ENCODE measurements around the gene KCNJ12. TPM values are rescaled to one million over a fixed set of nuclear protein-coding genes. Genes with fewer than 3 reads are reported as not detected.
"Not testable (repeated sequence)": the region's sequence is repeated elsewhere in the genome, so short reads cannot be mapped to it uniquely, and the experiment has no call there.

The KCNJ12 gene
- total and polyA plus RNA-seq, 2 donors from 2014 or later = 3.1 to 3.4 TPM

GRCh38 chr17:21411679-21412205 lies 35.6 kb downstream of the KCNJ12 start:
- H3K27ac ChIP-seq (ENCODE audit: low read depth in 2 of 2, low read length in 2 of 2); intact Hi-C loops (cut with DNase I); FAIRE-seq: not testable (repeated sequence)

GRCh38 chr17:21412207-21412681 lies 36.1 kb downstream of the KCNJ12 start:
- H3K9ac ChIP-seq (ENCODE audit: low read length in 3 of 3); H3K9me3 ChIP-seq (ENCODE audit: control insufficient read depth in 2 of 3, insufficient read depth in 1 of 3, low read length in 3 of 3); FAIRE-seq; H3K27ac ChIP-seq (ENCODE audit: low read depth in 2 of 2, low read length in 2 of 2); H3K27me3 ChIP-seq (ENCODE audit: control insufficient read depth, insufficient read depth, low read length); H3K4me1 ChIP-seq (ENCODE audit: control insufficient read depth in 2 of 3, insufficient read depth in 2 of 3, low read depth in 1 of 3, low read length in 3 of 3); H3K4me3 ChIP-seq (ENCODE audit: low read length in 3 of 3); H3K36me3 ChIP-seq (ENCODE audit: control insufficient read depth in 2 of 3, insufficient read depth in 3 of 3, low read length in 3 of 3); intact Hi-C loops (cut with DNase I): not testable (repeated sequence)
- DNase-seq = peak in 1 of 5 donors; percentile 42

More at GRCh38 chr17:21411679-21412205, 35.6 kb downstream of the KCNJ12 start:
- H3K9ac ChIP-seq (ENCODE audit: low read length in 3 of 3); H3K36me3 ChIP-seq (ENCODE audit: control insufficient read depth in 2 of 3, insufficient read depth in 3 of 3, low read length in 3 of 3); H3K27me3 ChIP-seq (ENCODE audit: control insufficient read depth, insufficient read depth, low read length); H3K4me1 ChIP-seq (ENCODE audit: control insufficient read depth in 2 of 3, insufficient read depth in 2 of 3, low read depth in 1 of 3, low read length in 3 of 3); H3K4me3 ChIP-seq (ENCODE audit: low read length in 3 of 3); DNase-seq; H3K9me3 ChIP-seq (ENCODE audit: control insufficient read depth in 2 of 3, insufficient read depth in 1 of 3, low read length in 3 of 3): not testable (repeated sequence)

GRCh38 chr17:21413570-21414279 lies 37.6 kb downstream of the KCNJ12 start:
- H3K27ac ChIP-seq (ENCODE audit: low read depth in 2 of 2, low read length in 2 of 2); intact Hi-C loops (cut with DNase I); H3K27me3 ChIP-seq (ENCODE audit: control insufficient read depth, insufficient read depth, low read length); H3K4me1 ChIP-seq (ENCODE audit: control insufficient read depth in 2 of 3, insufficient read depth in 2 of 3, low read depth in 1 of 3, low read length in 3 of 3); H3K36me3 ChIP-seq (ENCODE audit: control insufficient read depth in 2 of 3, insufficient read depth in 3 of 3, low read length in 3 of 3); H3K9ac ChIP-seq (ENCODE audit: low read length in 3 of 3); H3K9me3 ChIP-seq (ENCODE audit: control insufficient read depth in 2 of 3, insufficient read depth in 1 of 3, low read length in 3 of 3); H3K4me3 ChIP-seq (ENCODE audit: low read length in 3 of 3); FAIRE-seq: not testable (repeated sequence)
- peak in 1 of 5 donors; percentile 58 for DNase-seq

- H3K4me3 ChIP-seq (ENCODE audit: low read length in 3 of 3); FAIRE-seq; H3K9ac ChIP-seq (ENCODE audit: low read length in 3 of 3); H3K27me3 ChIP-seq (ENCODE audit: control insufficient read depth, insufficient read depth, low read length); H3K9me3 ChIP-seq (ENCODE audit: control insufficient read depth in 2 of 3, insufficient read depth in 1 of 3, low read length in 3 of 3); intact Hi-C loops (cut with DNase I); H3K27ac ChIP-seq (ENCODE audit: low read depth in 2 of 2, low read length in 2 of 2); H3K36me3 ChIP-seq (ENCODE audit: control insufficient read depth in 2 of 3, insufficient read depth in 3 of 3, low read length in 3 of 3); H3K4me1 ChIP-seq (ENCODE audit: control insufficient read depth in 2 of 3, insufficient read depth in 2 of 3, low read depth in 1 of 3, low read length in 3 of 3): not testable (repeated sequence)
- peak in 1 of 5 donors; percentile 68 for DNase-seq
These were observed 38.5 kb downstream of the KCNJ12 start for GRCh38 chr17:21414616-21415015.

GRCh38 chr17:21415166-21415990 lies 39.2 kb downstream of the KCNJ12 start:
- H3K27ac ChIP-seq (ENCODE audit: low read depth in 2 of 2, low read length in 2 of 2); H3K4me1 ChIP-seq (ENCODE audit: control insufficient read depth in 2 of 3, insufficient read depth in 2 of 3, low read depth in 1 of 3, low read length in 3 of 3); intact Hi-C loops (cut with DNase I); H3K36me3 ChIP-seq (ENCODE audit: control insufficient read depth in 2 of 3, insufficient read depth in 3 of 3, low read length in 3 of 3); H3K9ac ChIP-seq (ENCODE audit: low read length in 3 of 3); H3K9me3 ChIP-seq (ENCODE audit: control insufficient read depth in 2 of 3, insufficient read depth in 1 of 3, low read length in 3 of 3); H3K4me3 ChIP-seq (ENCODE audit: low read length in 3 of 3); FAIRE-seq; H3K27me3 ChIP-seq (ENCODE audit: control insufficient read depth, insufficient read depth, low read length): not testable (repeated sequence)
- DNase-seq = peak in 2 of 5 donors; percentile 23 to 73

- H3K4me1 ChIP-seq (ENCODE audit: control insufficient read depth in 2 of 3, insufficient read depth in 2 of 3, low read depth in 1 of 3, low read length in 3 of 3); H3K4me3 ChIP-seq (ENCODE audit: low read length in 3 of 3); FAIRE-seq; H3K27me3 ChIP-seq (ENCODE audit: control insufficient read depth, insufficient read depth, low read length); H3K36me3 ChIP-seq (ENCODE audit: control insufficient read depth in 2 of 3, insufficient read depth in 3 of 3, low read length in 3 of 3); intact Hi-C loops (cut with DNase I); H3K27ac ChIP-seq (ENCODE audit: low read depth in 2 of 2, low read length in 2 of 2); H3K9me3 ChIP-seq (ENCODE audit: control insufficient read depth in 2 of 3, insufficient read depth in 1 of 3, low read length in 3 of 3); H3K9ac ChIP-seq (ENCODE audit: low read length in 3 of 3): not testable (repeated sequence)
- peak in 2 of 5 donors; percentile 30 to 54 for DNase-seq
These were observed 40.4 kb downstream of the KCNJ12 start for GRCh38 chr17:21416471-21416981.

GRCh38 chr17:21417349-21417748 lies 41.2 kb downstream of the KCNJ12 start:
- H3K9ac ChIP-seq (ENCODE audit: low read length in 3 of 3); FAIRE-seq; H3K27me3 ChIP-seq (ENCODE audit: control insufficient read depth, insufficient read depth, low read length); intact Hi-C loops (cut with DNase I); H3K9me3 ChIP-seq (ENCODE audit: control insufficient read depth in 2 of 3, insufficient read depth in 1 of 3, low read length in 3 of 3); H3K4me3 ChIP-seq (ENCODE audit: low read length in 3 of 3); H3K4me1 ChIP-seq (ENCODE audit: control insufficient read depth in 2 of 3, insufficient read depth in 2 of 3, low read depth in 1 of 3, low read length in 3 of 3); H3K36me3 ChIP-seq (ENCODE audit: control insufficient read depth in 2 of 3, insufficient read depth in 3 of 3, low read length in 3 of 3); H3K27ac ChIP-seq (ENCODE audit: low read depth in 2 of 2, low read length in 2 of 2): not testable (repeated sequence)
- DNase-seq = peak in 2 of 5 donors; percentile 29 to 56

Data from kidney (tissue), 11 donors.